GM12801 (cell line): ENCODE results near the gene GLT1D1.

Source experiments
- TF ChIP-seq, protein P1 (sequence below): IDR thresholded peaks from one replicate; pipeline ENCODE4 v1.5.1; 2011; ENCODE audit warnings: control low read depth; ENCODE audit not compliant: insufficient read length; ENCODE audit errors: extremely low read depth

Gene GLT1D1

DNA sequence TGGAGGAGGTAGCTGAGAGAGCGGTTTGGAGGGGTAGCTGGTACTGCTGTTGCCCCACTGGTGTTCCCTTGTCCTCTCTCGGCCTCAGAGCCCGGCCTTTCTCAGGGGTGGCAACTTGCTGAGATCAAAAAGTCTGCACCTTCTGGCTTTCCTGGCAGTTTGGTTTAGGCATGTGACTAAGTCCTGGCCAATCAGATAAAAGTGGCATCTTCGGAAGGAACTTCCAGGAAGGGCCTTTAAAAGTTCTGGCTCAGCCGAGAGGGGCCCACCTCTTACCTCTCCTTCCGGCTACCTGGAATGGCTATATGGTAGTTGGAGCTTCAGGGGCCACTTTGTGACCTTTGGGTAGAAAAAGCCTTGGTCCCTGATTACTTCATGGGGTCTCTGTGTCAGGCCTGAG, 152.6 kb downstream of the GLT1D1 start:
- TF ChIP-seq, protein P1, sequence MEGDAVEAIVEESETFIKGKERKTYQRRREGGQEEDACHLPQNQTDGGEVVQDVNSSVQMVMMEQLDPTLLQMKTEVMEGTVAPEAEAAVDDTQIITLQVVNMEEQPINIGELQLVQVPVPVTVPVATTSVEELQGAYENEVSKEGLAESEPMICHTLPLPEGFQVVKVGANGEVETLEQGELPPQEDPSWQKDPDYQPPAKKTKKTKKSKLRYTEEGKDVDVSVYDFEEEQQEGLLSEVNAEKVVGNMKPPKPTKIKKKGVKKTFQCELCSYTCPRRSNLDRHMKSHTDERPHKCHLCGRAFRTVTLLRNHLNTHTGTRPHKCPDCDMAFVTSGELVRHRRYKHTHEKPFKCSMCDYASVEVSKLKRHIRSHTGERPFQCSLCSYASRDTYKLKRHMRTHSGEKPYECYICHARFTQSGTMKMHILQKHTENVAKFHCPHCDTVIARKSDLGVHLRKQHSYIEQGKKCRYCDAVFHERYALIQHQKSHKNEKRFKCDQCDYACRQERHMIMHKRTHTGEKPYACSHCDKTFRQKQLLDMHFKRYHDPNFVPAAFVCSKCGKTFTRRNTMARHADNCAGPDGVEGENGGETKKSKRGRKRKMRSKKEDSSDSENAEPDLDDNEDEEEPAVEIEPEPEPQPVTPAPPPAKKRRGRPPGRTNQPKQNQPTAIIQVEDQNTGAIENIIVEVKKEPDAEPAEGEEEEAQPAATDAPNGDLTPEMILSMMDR, result no peak

DNA sequence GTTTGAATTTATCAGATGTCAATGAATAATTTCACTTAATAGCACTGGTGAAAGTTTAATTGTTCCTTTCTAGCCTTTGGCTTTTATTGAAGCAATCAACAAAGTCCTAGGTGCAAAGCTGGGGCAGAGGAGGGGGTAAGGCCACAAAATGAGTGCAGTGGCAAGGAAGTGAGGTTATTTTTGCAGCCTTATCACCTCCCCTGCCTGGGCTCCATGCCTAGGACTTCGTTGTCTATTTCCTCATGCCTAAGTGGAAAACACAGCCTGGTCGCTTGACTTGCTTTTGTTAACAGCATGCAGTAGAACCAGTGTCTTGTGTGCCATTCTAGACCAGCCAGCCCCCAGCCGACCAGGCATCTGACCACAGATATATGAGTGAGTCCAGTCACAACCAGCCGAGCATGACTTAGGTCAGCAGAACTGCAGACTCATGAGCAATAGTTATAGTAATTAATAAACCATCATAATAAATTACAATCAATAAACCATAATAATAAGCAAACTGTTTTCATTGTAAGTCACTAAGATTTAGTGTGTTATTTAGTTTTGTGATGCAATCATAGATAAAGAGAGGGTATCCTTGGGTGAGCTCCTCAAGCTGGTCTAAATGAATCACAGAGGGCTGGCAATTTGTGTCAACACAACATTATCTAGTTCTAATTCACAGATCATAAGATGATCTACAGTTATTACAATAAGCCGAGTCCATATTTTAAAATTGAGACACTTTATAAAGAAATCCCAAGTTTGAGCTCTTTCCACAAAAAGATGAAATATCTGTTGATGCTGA, 156.8 kb downstream of the GLT1D1 start:
- TF ChIP-seq, protein P1, result no peak

DNA sequence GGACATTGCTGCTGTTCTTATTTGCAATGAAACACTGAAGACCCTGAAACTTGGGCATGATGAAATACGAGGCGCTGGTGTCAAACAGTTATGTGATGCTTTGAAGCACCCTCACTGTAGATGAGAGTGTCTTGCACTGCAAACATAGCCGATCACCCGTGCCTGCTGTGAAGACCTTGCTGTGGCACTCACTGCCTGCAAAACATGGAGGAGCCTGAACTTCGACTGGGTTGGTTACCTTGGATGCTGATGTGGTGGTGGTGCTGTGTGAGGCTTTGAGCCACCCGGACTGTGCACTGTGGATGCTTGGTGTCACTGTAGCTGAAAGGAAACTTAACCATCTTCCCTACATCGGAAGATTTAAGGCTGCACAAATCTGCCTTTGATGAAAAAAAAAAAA, 162.9 kb downstream of the GLT1D1 start:
- TF ChIP-seq, protein P1, result no peak

DNA sequence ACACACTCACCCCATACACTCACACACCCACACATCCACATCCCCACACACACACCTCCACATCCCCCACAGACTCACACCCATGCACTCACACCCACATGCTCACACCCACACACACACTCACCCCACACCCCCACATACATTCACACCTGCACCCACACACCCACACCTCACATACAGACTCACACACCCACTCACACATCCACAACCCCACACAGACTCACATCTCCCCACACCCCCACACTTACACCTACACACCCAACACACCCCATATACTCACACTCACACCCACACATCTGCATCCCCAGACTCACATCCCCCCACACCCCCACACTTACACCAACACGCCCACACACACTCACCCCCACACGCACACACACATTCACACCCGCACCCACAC, 171.8 kb downstream of the GLT1D1 start:
- TF ChIP-seq, protein P1, result no peak

DNA sequence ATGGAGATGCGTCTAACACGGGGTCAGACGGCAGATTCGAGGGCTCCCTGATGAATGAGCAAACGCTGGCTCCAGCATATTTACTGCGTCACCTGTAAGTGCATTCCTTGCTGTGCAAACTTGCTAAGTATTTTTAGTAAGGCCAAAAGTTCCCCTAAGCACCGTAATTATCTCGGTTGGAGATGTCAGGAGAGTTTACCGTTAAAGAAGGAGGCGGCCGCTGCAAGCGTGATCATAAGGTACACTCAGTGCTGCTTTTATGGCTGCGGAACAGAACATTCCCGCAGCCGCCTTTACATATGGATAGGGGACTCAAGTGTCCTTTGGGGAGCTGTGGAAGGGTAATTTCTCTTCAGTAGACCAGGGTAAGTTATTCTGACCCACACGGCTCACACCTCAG, 175.6 kb downstream of the GLT1D1 start:
- TF ChIP-seq, protein P1, result no peak
